Hepatocyte (in vitro differentiated cells): ENCODE measurements around the gene GDPD1. TPM values are rescaled to one million over a fixed set of nuclear protein-coding genes. Genes with fewer than 3 reads are reported as not detected.
"Not testable (repeated sequence)": the region's sequence is repeated elsewhere in the genome, so short reads cannot be mapped to it uniquely, and the experiment has no call there.

Experiments
- DNase-seq: peaks from one replicate; pipeline ENCODE4 v3.0.0-alpha.2; 2016; ENCODE audit warnings: low spot score
- H2AFZ ChIP-seq: fragments of 200-600 bp; sonication (generic); 2 replicates; pipeline ENCODE4 v1.6.0; 2016; ENCODE audit warnings: antibody characterized with exemption, mild to moderate bottlenecking
- H3K27ac ChIP-seq: fragments of 200-600 bp; sonication (generic); 2 replicates; pipeline ENCODE4 v1.5.1; 2016; ENCODE audit warnings: mild to moderate bottlenecking
- H3K27me3 ChIP-seq: fragments of 200-600 bp; sonication (generic); 2 replicates; pipeline ENCODE4 v1.6.1; 2016
- H3K36me3 ChIP-seq: fragments of 200-600 bp; sonication (generic); replicated peaks from 2 replicates; pipeline ENCODE4 v1.5.1; 2016; ENCODE audit warnings: low read depth; ENCODE audit not compliant: insufficient read depth
- H3K4me1 ChIP-seq: fragments of 200-600 bp; sonication (generic); 2 replicates; pipeline ENCODE4 v1.5.1; 2016; ENCODE audit warnings: mild to moderate bottlenecking, moderate library complexity; ENCODE audit not compliant: insufficient read depth
- H3K4me2 ChIP-seq: fragments of 200-600 bp; sonication (generic); 2 replicates; pipeline ENCODE4 v1.6.0; 2016
- H3K4me3 ChIP-seq: fragments of 200-600 bp; sonication (generic); 2 replicates; pipeline ENCODE4 v1.5.1; 2016; ENCODE audit warnings: mild to moderate bottlenecking
- H3K79me2 ChIP-seq: fragments of 200-600 bp; sonication (generic); 2 replicates; pipeline ENCODE4 v1.6.0; 2017; ENCODE audit warnings: mild to moderate bottlenecking
- H3K9me2 ChIP-seq: fragments of 200-600 bp; sonication (generic); replicated peaks from 2 replicates; pipeline ENCODE4 v1.6.0; 2017; ENCODE audit warnings: mild to moderate bottlenecking; ENCODE audit not compliant: insufficient read depth
- H3K9me3 ChIP-seq: fragments of 200-600 bp; sonication (generic); 2 replicates; pipeline ENCODE4 v1.5.1; 2016; ENCODE audit warnings: low read depth, mild to moderate bottlenecking
- H4K20me1 ChIP-seq: fragments of 200-600 bp; sonication (generic); 2 replicates; pipeline ENCODE4 v1.6.0; 2016; ENCODE audit warnings: mild to moderate bottlenecking; ENCODE audit not compliant: insufficient read depth, poor library complexity, severe bottlenecking
- EZH2 ChIP-seq: fragments of 200-600 bp; sonication (generic); IDR thresholded peaks from 2 replicates; pipeline ENCODE4 v1.6.1; 2016; ENCODE audit warnings: antibody characterized with exemption, mild to moderate bottlenecking, borderline replicate concordance
- EZH2phosphoT487 ChIP-seq: fragments of 200-600 bp; sonication (generic); IDR thresholded peaks from one replicate; pipeline ENCODE4 v1.6.1; 2018; ENCODE audit warnings: antibody characterized with exemption, mild to moderate bottlenecking, low read depth, moderate library complexity; ENCODE audit not compliant: unreplicated experiment, severe bottlenecking
- WGBS: methylation state at CpG from one replicate; pipeline ENCODE4 v1.1.6; 2016; ENCODE audit warnings: low lambda C conversion rate; ENCODE audit errors: missing lambda C conversion rate; 5-methylcytosine and 5-hydroxymethylcytosine counted together
- polyA plus RNA-seq: library from polyadenylated mRNA; unstranded; fragments of >200 nt; fragmentation: Nextera tagmentation; extraction: Ambion mirVana; gene quantifications from 2 replicates; pipeline ENCODE4 v1.2.1, GENCODE V29; 2016
- total RNA-seq: library from RNA; depleted of rRNA; stranded (reverse); fragments of >200 nt; gene quantifications from 2 replicates; pipeline ENCODE4 v1.2.3, GENCODE V29; 2014
- TF ChIP-seq, protein P1 (sequence below): fragments of 200-600 bp; sonication (generic); IDR thresholded peaks from 2 replicates; pipeline ENCODE4 v1.5.1; 2016; ENCODE audit warnings: antibody characterized with exemption, mild to moderate bottlenecking; ENCODE audit not compliant: poor library complexity

Gene GDPD1
- total and polyA plus RNA-seq, 2 experiments from 2014 or later = 1.9 to 5.0 TPM

DNA sequence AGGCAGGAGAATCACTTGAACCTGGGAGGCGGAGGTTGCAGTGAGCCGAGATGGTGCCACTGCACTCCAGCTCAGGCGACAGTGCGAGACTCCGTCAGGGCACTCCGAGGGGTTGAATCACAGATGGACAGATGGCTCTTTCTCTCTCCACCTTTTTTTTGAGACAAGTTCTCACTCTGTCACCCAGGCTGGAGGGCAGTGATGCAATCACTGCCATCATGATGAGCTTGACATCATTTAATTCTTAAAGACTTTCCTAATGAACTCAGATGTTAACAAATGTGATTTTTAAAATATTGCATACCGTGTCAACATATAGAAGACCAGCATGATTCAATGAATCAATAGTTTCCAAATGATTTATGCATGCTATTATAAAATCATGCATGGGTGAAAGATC lies 3.5 kb downstream of the GDPD1 start:
- Histone ChIP-seq H3K27ac (no peak overlapping the region), H3K27me3 (no peaks in the 10 kb centered on the region), H3K4me2 (no peak overlapping the region), H3K36me3 (no peaks in the 10 kb centered on the region), H3K9me3 (no peaks in the 10 kb centered on the region), H3K79me2 (peaks cover 8% of the 10 kb centered on the region), H3K9me2 (no peaks in the 10 kb centered on the region), H3K4me1 (no peaks in the 10 kb centered on the region), H2AFZ (no peak overlapping the region), H3K4me3 (no peak overlapping the region), H4K20me1 (no peaks in the 10 kb centered on the region)
- DNase-seq = no peak
- 95% methylated on average over 7 of the region's 7 CpGs for WGBS
- TF ChIP-seq EZH2phosphoT487 (no peak), EZH2 (no peak)
- TF ChIP-seq, protein P1, sequence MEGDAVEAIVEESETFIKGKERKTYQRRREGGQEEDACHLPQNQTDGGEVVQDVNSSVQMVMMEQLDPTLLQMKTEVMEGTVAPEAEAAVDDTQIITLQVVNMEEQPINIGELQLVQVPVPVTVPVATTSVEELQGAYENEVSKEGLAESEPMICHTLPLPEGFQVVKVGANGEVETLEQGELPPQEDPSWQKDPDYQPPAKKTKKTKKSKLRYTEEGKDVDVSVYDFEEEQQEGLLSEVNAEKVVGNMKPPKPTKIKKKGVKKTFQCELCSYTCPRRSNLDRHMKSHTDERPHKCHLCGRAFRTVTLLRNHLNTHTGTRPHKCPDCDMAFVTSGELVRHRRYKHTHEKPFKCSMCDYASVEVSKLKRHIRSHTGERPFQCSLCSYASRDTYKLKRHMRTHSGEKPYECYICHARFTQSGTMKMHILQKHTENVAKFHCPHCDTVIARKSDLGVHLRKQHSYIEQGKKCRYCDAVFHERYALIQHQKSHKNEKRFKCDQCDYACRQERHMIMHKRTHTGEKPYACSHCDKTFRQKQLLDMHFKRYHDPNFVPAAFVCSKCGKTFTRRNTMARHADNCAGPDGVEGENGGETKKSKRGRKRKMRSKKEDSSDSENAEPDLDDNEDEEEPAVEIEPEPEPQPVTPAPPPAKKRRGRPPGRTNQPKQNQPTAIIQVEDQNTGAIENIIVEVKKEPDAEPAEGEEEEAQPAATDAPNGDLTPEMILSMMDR = no peak

DNA sequence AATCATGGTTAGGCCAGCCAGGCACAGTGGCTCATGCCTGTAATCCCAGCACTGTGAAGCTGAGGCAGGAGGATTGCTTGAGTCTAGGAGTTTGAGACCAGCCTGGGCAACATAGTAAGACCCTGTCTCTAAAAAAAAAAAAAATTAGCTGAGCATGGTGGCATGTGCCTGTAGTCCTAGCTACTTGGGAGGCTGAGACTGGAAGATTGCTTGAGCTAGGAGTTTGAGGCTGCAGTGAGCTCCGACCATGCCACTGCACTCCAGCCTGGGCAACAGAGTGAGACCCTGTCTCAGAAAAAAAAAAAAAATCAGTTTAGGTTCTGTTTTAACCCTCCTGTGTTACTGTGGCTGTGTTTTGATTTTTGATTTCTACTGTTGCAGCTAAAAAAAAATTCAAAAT lies 8.3 kb downstream of the GDPD1 start:
- H3K4me2 ChIP-seq, H3K36me3 ChIP-seq, H3K4me3 ChIP-seq, DNase-seq, H3K9me2 ChIP-seq, H3K27ac ChIP-seq, H3K27me3 ChIP-seq, H2AFZ ChIP-seq, H3K79me2 ChIP-seq, H3K9me3 ChIP-seq, H4K20me1 ChIP-seq, H3K4me1 ChIP-seq: not testable (repeated sequence)
- WGBS = 96% methylated on average over 1 of the region's 1 CpG

DNA sequence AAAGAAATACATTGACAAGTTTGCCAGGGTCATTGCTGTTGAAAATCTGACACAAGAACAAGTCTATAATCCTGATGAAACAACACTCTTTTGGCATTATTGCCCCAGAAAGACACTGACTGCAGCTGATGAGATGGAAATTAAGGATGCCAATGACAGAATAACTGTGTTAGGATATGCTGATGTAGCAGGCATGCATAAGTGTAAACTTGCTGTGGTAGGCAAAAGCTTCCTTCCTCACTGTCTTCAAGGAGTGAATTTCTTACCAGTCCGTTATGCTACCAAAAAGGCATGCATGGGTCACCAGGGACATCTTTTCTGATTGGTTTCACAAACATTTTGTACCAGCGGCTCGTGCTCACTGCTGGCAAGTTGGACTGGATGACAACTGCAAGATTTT lies 10.5 kb downstream of the GDPD1 start:
- Histone ChIP-seq H3K36me3 (no peaks in the 10 kb centered on the region), H3K9me3 (no peaks in the 10 kb centered on the region), H3K4me3 (no peak overlapping the region), H3K27me3 (no peaks in the 10 kb centered on the region), H2AFZ (no peak overlapping the region), H3K4me2 (no peak overlapping the region), H3K27ac (no peak overlapping the region), H3K79me2 (no peaks in the 10 kb centered on the region), H4K20me1 (no peaks in the 10 kb centered on the region), H3K4me1 (no peaks in the 10 kb centered on the region), H3K9me2 (no peaks in the 10 kb centered on the region)
- DNase-seq = no peak
- TF ChIP-seq EZH2 (no peak), EZH2phosphoT487 (no peak)
- WGBS = 86% methylated on average over 3 of the region's 3 CpGs

DNA sequence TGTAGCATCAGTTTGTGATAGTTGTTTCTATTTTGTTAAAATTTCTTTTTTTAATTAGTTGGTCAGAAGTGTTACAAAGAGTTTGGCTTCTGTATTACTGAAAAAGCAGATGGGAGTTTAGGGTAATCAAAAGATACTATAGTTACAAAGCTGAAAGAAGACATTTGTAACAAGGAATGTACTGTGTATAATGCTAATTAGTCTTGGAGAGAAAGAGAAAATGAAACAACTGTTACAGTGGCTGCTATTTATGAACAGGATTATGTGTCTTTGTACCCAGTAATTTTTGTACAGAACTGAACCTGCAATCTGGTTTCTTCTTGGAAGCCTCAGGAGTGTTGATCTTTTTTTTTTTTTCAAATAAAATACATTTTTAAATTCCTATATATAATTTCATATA lies 14.3 kb downstream of the GDPD1 start:
- Histone ChIP-seq H3K79me2 (no peaks in the 10 kb centered on the region), H3K36me3 (no peaks in the 10 kb centered on the region), H3K27ac (no peak overlapping the region), H4K20me1 (no peaks in the 10 kb centered on the region), H3K4me1 (no peaks in the 10 kb centered on the region), H2AFZ (no peak overlapping the region), H3K9me2 (no peaks in the 10 kb centered on the region), H3K4me2 (no peak overlapping the region), H3K4me3 (no peak overlapping the region), H3K9me3 (no peaks in the 10 kb centered on the region), H3K27me3 (no peaks in the 10 kb centered on the region)
- DNase-seq = no peak
- TF ChIP-seq EZH2 = no peak
- TF ChIP-seq EZH2phosphoT487 = no peak
- TF ChIP-seq, protein P1 = no peak

DNA sequence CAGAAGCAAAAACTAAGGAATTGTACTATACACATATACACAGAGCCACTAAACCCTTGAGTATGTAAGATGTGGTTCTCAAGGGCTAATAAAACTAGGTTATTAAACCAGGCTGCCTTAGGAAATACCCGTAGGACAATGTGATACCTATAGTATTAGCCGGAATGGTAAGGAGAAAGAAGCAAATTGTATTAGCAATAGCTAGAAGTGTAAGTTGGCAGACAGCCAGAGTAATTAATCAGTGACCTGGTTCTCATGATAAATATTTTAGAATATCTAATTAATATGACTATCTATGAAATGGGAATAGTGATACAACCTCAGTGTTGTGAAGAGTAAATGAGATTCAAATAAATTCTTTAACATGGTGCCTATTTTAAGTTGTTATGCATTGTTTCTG lies 18.6 kb downstream of the GDPD1 start:
- Histone ChIP-seq H3K4me3 (no peak overlapping the region), H3K9me2 (no peaks in the 10 kb centered on the region), H3K4me2 (no peak overlapping the region), H2AFZ (no peak overlapping the region), H3K9me3 (no peaks in the 10 kb centered on the region), H3K27ac (no peak overlapping the region), H4K20me1 (no peaks in the 10 kb centered on the region), H3K4me1 (no peaks in the 10 kb centered on the region), H3K79me2 (no peaks in the 10 kb centered on the region), H3K27me3 (no peaks in the 10 kb centered on the region), H3K36me3 (no peaks in the 10 kb centered on the region)
- TF ChIP-seq EZH2 (no peak), EZH2phosphoT487 (no peak)
- TF ChIP-seq, protein P1 = no peak
- no peak for DNase-seq
- 88% methylated on average over 2 of the region's 2 CpGs for WGBS
